WTC11 (cell line): ENCODE results near the gene NUMBL. TPM values are rescaled to one million over a fixed set of nuclear protein-coding genes. Genes with fewer than 3 reads are reported as not detected.

ENCODE experiments used
- ATAC-seq: fragments of 200-7000 bp; cut with Tn5 transposase; 2 replicates; pipeline ENCODE4 v1.10.0; 2021; ENCODE audit warnings: mild to moderate bottlenecking, moderate library complexity
- CTCF ChIA-PET: fragments of 300-600 bp; sonication (Branson Sonifier 250); formaldehyde crosslinking; loops from one replicate; lab custom pipeline; 2021; ENCODE audit warnings: antibody characterized with exemption; lab: Charles Lee
- POLR2A ChIA-PET: fragments of 350-600 bp; sonication (Branson Sonifier 250); formaldehyde crosslinking; loops from one replicate; lab custom pipeline; 2021; ENCODE audit warnings: antibody characterized with exemption; lab: Charles Lee
- DNase-seq: peaks from one replicate; pipeline ENCODE4 v3.0.0; 2021; ENCODE audit warnings: low spot score
- H3K27ac Mint-ChIP-seq: 2 replicates; pipeline ENCODE4 v1.8.0; 2021; ENCODE audit warnings: mixed read lengths
- H3K27me3 Mint-ChIP-seq: 2 replicates; pipeline ENCODE4 v1.8.0; 2021; ENCODE audit warnings: low read depth, mild to moderate bottlenecking, moderate library complexity, mixed read lengths
- H3K36me3 Mint-ChIP-seq: 2 replicates; pipeline ENCODE4 v1.8.0; 2021; ENCODE audit warnings: mixed read lengths
- H3K4me1 Mint-ChIP-seq: 2 replicates; pipeline ENCODE4 v1.8.0; 2022; ENCODE audit warnings: mixed read lengths
- H3K4me3 Mint-ChIP-seq: 2 replicates; pipeline ENCODE4 v1.8.0; 2021; ENCODE audit warnings: mild to moderate bottlenecking, moderate library complexity, mixed read lengths
- H3K9me3 Mint-ChIP-seq: 2 replicates; pipeline ENCODE4 v1.8.0; 2021; ENCODE audit warnings: mixed read lengths
- AR ChIP-seq: fragments of 250-450 bp; sonication (Bioruptor Pico); IDR thresholded peaks from 2 replicates; pipeline ENCODE4 v1.9.0; 2021; ENCODE audit warnings: mild to moderate bottlenecking
- ATF1 ChIP-seq: sonication (generic); formaldehyde crosslinking; IDR thresholded peaks from 2 replicates; pipeline ENCODE4 v1.8.1; 2023; ENCODE audit warnings: mild to moderate bottlenecking, moderate library complexity, missing genetic modification reagents
- EMX1 ChIP-seq: fragments of 250-450 bp; sonication (Bioruptor Pico); IDR thresholded peaks from 2 replicates; pipeline ENCODE4 v1.8.0; 2021; ENCODE audit warnings: mild to moderate bottlenecking
- FOXK1 ChIP-seq: sonication (generic); formaldehyde crosslinking; IDR thresholded peaks from 2 replicates; pipeline ENCODE4 v1.8.0; 2022; ENCODE audit warnings: mild to moderate bottlenecking, moderate library complexity, missing genetic modification reagents
- GABPB1 ChIP-seq: sonication (generic); formaldehyde crosslinking; IDR thresholded peaks from 2 replicates; pipeline ENCODE4 v1.8.1; 2023; ENCODE audit warnings: mild to moderate bottlenecking, missing genetic modification reagents
- GTF2I ChIP-seq: fragments of 250-450 bp; sonication (Bioruptor Pico); conservative IDR thresholded peaks from 2 replicates; pipeline ENCODE4 v1.4.0; 2021; ENCODE audit warnings: mild to moderate bottlenecking
- PREB ChIP-seq: sonication (generic); formaldehyde crosslinking; IDR thresholded peaks from 2 replicates; pipeline ENCODE4 v1.8.1; 2022; ENCODE audit warnings: mild to moderate bottlenecking, missing genetic modification reagents, moderate library complexity, borderline replicate concordance
- SMAD3 ChIP-seq: sonication (generic); formaldehyde crosslinking; IDR thresholded peaks from 2 replicates; pipeline ENCODE4 v1.8.0; 2022; ENCODE audit warnings: missing genetic modification reagents, mild to moderate bottlenecking, borderline replicate concordance
- TEAD4 ChIP-seq: sonication (generic); formaldehyde crosslinking; IDR thresholded peaks from 2 replicates; pipeline ENCODE4 v1.8.0; 2022; ENCODE audit warnings: mild to moderate bottlenecking, missing genetic modification reagents
- ZNF396 ChIP-seq: fragments of 250-450 bp; sonication (Bioruptor Pico); IDR thresholded peaks from 2 replicates; pipeline ENCODE4 v1.8.0; 2021; ENCODE audit warnings: mild to moderate bottlenecking, moderate library complexity, borderline replicate concordance
- total RNA-seq: library from RNA; stranded (reverse); gene quantifications from 3 replicates; pipeline ENCODE4 v1.2.3, GENCODE V29; 2021
- TF ChIP-seq, protein P1 (sequence below): sonication (generic); formaldehyde crosslinking; IDR thresholded peaks from 2 replicates; pipeline ENCODE4 v1.8.0; 2022; ENCODE audit warnings: mild to moderate bottlenecking, missing genetic modification reagents
- TF ChIP-seq, protein P2 (sequence below): sonication (generic); formaldehyde crosslinking; IDR thresholded peaks from 2 replicates; pipeline ENCODE4 v1.8.1; 2023; ENCODE audit warnings: mild to moderate bottlenecking, missing genetic modification reagents
- TF ChIP-seq, protein P3 (sequence below): fragments of 200-600 bp; IDR thresholded peaks from 2 replicates; pipeline ENCODE4 v1.8.0; 2022; ENCODE audit warnings: antibody characterized with exemption

The NUMBL gene
- total RNA-seq, 1 experiment from 2014 or later: 30.3 TPM

DNA sequence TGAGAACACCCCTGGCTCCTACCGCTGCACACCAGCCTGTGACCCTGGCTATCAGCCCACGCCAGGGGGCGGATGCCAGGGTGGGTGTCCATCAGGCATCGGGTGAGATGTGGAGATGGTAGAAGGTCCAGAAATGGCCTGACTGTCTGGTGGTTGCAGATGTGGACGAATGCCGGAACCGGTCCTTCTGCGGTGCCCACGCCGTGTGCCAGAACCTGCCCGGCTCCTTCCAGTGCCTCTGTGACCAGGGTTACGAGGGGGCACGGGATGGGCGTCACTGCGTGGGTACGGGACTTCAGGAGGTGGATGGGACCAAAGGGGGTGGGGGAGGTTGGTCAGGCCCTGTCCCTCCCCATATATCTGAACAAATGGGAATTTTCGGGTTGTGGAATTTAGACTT lies 73.5 kb downstream of the NUMBL start (continued):
- TF ChIP-seq FOXK1 (CRISPR knock-in tag) (no peak), TEAD4 (CRISPR knock-in tag) (no peak), PREB (CRISPR knock-in tag) (no peak), GTF2I (CRISPR knock-in tag) (no peak), AR (CRISPR knock-in tag) (no peak), ATF1 (CRISPR knock-in tag) (no peak), SMAD3 (CRISPR knock-in tag) (no peak), ZNF396 (no peak)
- TF ChIP-seq, protein P1, sequence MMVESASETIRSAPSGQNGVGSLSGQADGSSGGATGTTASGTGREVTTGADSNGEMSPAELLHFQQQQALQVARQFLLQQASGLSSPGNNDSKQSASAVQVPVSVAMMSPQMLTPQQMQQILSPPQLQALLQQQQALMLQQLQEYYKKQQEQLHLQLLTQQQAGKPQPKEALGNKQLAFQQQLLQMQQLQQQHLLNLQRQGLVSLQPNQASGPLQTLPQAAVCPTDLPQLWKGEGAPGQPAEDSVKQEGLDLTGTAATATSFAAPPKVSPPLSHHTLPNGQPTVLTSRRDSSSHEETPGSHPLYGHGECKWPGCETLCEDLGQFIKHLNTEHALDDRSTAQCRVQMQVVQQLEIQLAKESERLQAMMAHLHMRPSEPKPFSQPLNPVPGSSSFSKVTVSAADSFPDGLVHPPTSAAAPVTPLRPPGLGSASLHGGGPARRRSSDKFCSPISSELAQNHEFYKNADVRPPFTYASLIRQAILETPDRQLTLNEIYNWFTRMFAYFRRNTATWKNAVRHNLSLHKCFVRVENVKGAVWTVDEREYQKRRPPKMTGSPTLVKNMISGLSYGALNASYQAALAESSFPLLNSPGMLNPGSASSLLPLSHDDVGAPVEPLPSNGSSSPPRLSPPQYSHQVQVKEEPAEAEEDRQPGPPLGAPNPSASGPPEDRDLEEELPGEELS: no peak
- TF ChIP-seq, protein P2, sequence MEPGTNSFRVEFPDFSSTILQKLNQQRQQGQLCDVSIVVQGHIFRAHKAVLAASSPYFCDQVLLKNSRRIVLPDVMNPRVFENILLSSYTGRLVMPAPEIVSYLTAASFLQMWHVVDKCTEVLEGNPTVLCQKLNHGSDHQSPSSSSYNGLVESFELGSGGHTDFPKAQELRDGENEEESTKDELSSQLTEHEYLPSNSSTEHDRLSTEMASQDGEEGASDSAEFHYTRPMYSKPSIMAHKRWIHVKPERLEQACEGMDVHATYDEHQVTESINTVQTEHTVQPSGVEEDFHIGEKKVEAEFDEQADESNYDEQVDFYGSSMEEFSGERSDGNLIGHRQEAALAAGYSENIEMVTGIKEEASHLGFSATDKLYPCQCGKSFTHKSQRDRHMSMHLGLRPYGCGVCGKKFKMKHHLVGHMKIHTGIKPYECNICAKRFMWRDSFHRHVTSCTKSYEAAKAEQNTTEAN (CRISPR knock-in tag): no peak
- TF ChIP-seq, protein P3, sequence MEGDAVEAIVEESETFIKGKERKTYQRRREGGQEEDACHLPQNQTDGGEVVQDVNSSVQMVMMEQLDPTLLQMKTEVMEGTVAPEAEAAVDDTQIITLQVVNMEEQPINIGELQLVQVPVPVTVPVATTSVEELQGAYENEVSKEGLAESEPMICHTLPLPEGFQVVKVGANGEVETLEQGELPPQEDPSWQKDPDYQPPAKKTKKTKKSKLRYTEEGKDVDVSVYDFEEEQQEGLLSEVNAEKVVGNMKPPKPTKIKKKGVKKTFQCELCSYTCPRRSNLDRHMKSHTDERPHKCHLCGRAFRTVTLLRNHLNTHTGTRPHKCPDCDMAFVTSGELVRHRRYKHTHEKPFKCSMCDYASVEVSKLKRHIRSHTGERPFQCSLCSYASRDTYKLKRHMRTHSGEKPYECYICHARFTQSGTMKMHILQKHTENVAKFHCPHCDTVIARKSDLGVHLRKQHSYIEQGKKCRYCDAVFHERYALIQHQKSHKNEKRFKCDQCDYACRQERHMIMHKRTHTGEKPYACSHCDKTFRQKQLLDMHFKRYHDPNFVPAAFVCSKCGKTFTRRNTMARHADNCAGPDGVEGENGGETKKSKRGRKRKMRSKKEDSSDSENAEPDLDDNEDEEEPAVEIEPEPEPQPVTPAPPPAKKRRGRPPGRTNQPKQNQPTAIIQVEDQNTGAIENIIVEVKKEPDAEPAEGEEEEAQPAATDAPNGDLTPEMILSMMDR: no peak

DNA sequence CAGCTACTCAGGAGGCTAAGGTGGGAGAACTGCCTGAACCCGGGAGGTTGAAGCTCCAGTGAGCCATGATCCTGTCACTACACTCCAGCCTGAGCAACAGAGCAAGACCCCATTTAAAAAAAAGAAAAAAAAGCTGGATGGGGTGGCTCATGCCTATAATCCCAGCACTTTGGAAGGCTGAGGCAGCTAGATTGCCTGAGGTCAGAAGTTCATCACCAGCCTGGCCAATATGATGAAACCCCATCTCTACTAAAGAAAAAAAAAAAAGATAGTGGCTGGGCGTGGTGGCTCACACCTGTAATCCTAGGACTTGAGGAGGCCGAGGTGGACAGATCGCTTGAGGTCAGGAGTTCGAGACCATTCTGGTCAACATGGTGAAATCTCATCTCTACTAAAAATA lies 74.3 kb downstream of the NUMBL start:
- no peak for ATAC-seq
- H3K9me3 Mint-ChIP-seq: no peaks in the 10 kb centered on the region
- peaks cover 30% of the 10 kb centered on the region for H3K36me3 Mint-ChIP-seq
- ChIA-PET POLR2A (no interaction called here), CTCF (interaction anchor here (3.9 to 4.0 kb wide), 2 partner anchors 13 to 18 kb away, joined by 51 to 94 read pairs; partner anchors contain the start of gene LTBP4)
- TF ChIP-seq EMX1 (CRISPR knock-in tag) (no peak), GABPB1 (CRISPR knock-in tag) (no peak)
- H3K4me1 Mint-ChIP-seq: peaks cover 10% of the 10 kb centered on the region; the same call in 1 of the 2 replicates
- H3K27ac Mint-ChIP-seq: no peak overlapping the region
- H3K4me3 Mint-ChIP-seq: no peak overlapping the region
- no peak for DNase-seq
- peaks cover 23% of the 10 kb centered on the region for H3K27me3 Mint-ChIP-seq

Other genes with a start within 250 kb of the NUMBL start
- gene SERTAD3, start 246.3 kb downstream of the NUMBL start, total RNA-seq: 31.9 to 34.6 TPM (median 33.6 TPM) in 3 replicates
- gene BLVRB, start 224.9 kb downstream of the NUMBL start, total RNA-seq: 35.1 to 38.5 TPM (median 37.1 TPM) in 3 replicates
- gene SPTBN4, start 223.7 kb downstream of the NUMBL start, total RNA-seq: 2.8 to 5.7 TPM (median 3.9 TPM) in 3 replicates
- 71.7 to 82.1 TPM (median 76.9 TPM) in 3 replicates for gene SHKBP1, start 113.8 kb downstream of the NUMBL start, total RNA-seq
- gene LTBP4, start 89.3 kb downstream of the NUMBL start, total RNA-seq: 125 to 168 TPM (median 166 TPM) in 3 replicates
- gene COQ8B, start 26.2 kb upstream of the NUMBL start, total RNA-seq: 55.6 to 62.9 TPM (median 59.9 TPM) in 3 replicates
- 10.4 to 13.8 TPM (median 10.6 TPM) in 3 replicates for gene ITPKC, start 26.5 kb upstream of the NUMBL start, total RNA-seq
- gene ACTMAP, start 59.8 kb upstream of the NUMBL start, total RNA-seq: 29.6 to 42.4 TPM (median 40.2 TPM) in 3 replicates
- 215 to 227 TPM (median 218 TPM) in 3 replicates for gene SNRPA, start 60.6 kb upstream of the NUMBL start, total RNA-seq
- not detected in 3 replicates for gene MIA, start 84.9 kb upstream of the NUMBL start, total RNA-seq
- 29.7 to 34.1 TPM (median 30.5 TPM) in 3 replicates for gene RAB4B, start 87.6 kb upstream of the NUMBL start, total RNA-seq
- gene EGLN2, start 108.5 kb upstream of the NUMBL start, total RNA-seq: 97.7 to 106 TPM (median 102 TPM) in 3 replicates
- 0.25 to 0.80 TPM (median 0.28 TPM) in 3 replicates for gene CYP2A6, start 159.8 kb upstream of the NUMBL start, total RNA-seq
- 0.21 TPM in 1 of 3 replicates, not detected in the others for gene CYP2A7, start 191.6 kb upstream of the NUMBL start, total RNA-seq